Neural cell (in vitro differentiated cells): ENCODE measurements around the gene DIAPH2. TPM values are rescaled to one million over a fixed set of nuclear protein-coding genes. Genes with fewer than 3 reads are reported as not detected.

Experiments
- H2AFZ ChIP-seq: fragments of 200-600, 300-800 bp; sonication (generic), shearing (Covaris generic); 2 replicates; pipeline ENCODE4 v1.6.0; 2014; ENCODE audit warnings: low read depth, mild to moderate bottlenecking, antibody characterized with exemption, low read length, moderate library complexity
- H3F3A ChIP-seq: fragments of 200-600 bp; shearing (Covaris generic); 2 replicates; pipeline ENCODE4 v1.6.1; 2016; ENCODE audit warnings: mild to moderate bottlenecking, moderate library complexity, mixed read lengths, antibody characterized with exemption, low read length; ENCODE audit not compliant: insufficient read depth, poor library complexity, severe bottlenecking
- H3K27ac ChIP-seq: fragments of 200-600, 300-800 bp; sonication (generic), shearing (Covaris generic); 2 replicates; pipeline ENCODE4 v1.5.1; 2014; ENCODE audit warnings: mild to moderate bottlenecking, low read length, moderate library complexity
- H3K27me3 ChIP-seq: fragments of 300-800, 200-600 bp; sonication (generic), shearing (Covaris generic); 2 replicates; pipeline ENCODE4 v1.6.0; 2014; ENCODE audit warnings: mild to moderate bottlenecking, low read depth, low read length, moderate library complexity; ENCODE audit not compliant: insufficient read depth
- H3K36me3 ChIP-seq: fragments of 300-800, 200-600 bp; sonication (generic), shearing (Covaris generic); 2 replicates; pipeline ENCODE4 v1.5.1; 2014; ENCODE audit warnings: mild to moderate bottlenecking, antibody characterized with exemption, low read length, moderate library complexity; ENCODE audit not compliant: insufficient read depth
- H3K4me2 ChIP-seq: fragments of 300-800, 200-600 bp; sonication (generic), shearing (Covaris generic); 2 replicates; pipeline ENCODE4 v1.6.0; 2014; ENCODE audit warnings: mild to moderate bottlenecking, low read length
- H3K4me3 ChIP-seq: fragments of 300-800, 200-600 bp; sonication (generic), shearing (Covaris generic); 2 replicates; pipeline ENCODE4 v1.5.1; 2014; ENCODE audit warnings: mild to moderate bottlenecking, low read length, moderate library complexity
- H3K79me2 ChIP-seq: fragments of 200-600 bp; shearing (Covaris generic); replicated peaks from 2 replicates; pipeline ENCODE4 v1.6.0; 2014; ENCODE audit warnings: mild to moderate bottlenecking, low read length, moderate library complexity; ENCODE audit not compliant: insufficient read depth
- H3K9ac ChIP-seq: fragments of 300-800, 200-600 bp; sonication (generic), shearing (Covaris generic); 2 replicates; pipeline ENCODE4 v1.6.1; 2016; ENCODE audit warnings: mild to moderate bottlenecking, low read length, mixed read lengths
- H3K9me2 ChIP-seq: fragments of 200-600 bp; shearing (Covaris generic); 2 replicates; pipeline ENCODE4 v1.6.1; 2016; ENCODE audit warnings: mild to moderate bottlenecking, low read length, mixed read lengths; ENCODE audit not compliant: insufficient read depth
- H3K9me3 ChIP-seq: fragments of 200-600, 300-800 bp; sonication (generic), shearing (Covaris generic); 2 replicates; pipeline ENCODE4 v1.6.1; 2016; ENCODE audit warnings: mild to moderate bottlenecking, mixed run types, low read length, moderate library complexity, mixed read lengths
- H4K20me1 ChIP-seq: fragments of 200-600 bp; shearing (Covaris generic); 2 replicates; pipeline ENCODE4 v1.6.1; 2016; ENCODE audit warnings: mild to moderate bottlenecking, mixed run types; ENCODE audit not compliant: insufficient read depth
- EP300 ChIP-seq: fragments of 450-650 bp; conservative IDR thresholded peaks from 2 replicates; pipeline ENCODE4 v1.6.1; 2014; ENCODE audit warnings: antibody characterized with exemption, mild to moderate bottlenecking, moderate library complexity; ENCODE audit not compliant: poor library complexity, severe bottlenecking
- EZH2 ChIP-seq: fragments of 200-600, 300-800 bp; shearing (Covaris generic), sonication (generic); IDR thresholded peaks from 2 replicates; pipeline ENCODE4 v1.6.1; 2014; ENCODE audit warnings: antibody characterized with exemption, low read length, borderline replicate concordance, mild to moderate bottlenecking; ENCODE audit not compliant: insufficient read depth, poor library complexity, severe bottlenecking
- MXI1 ChIP-seq: fragments of 450-650 bp; conservative IDR thresholded peaks from 2 replicates; pipeline ENCODE4 v1.6.1; 2014; ENCODE audit warnings: antibody characterized with exemption, mild to moderate bottlenecking; ENCODE audit not compliant: poor library complexity, severe bottlenecking
- POLR2AphosphoS5 ChIP-seq: IDR thresholded peaks from 2 replicates; pipeline ENCODE4 v1.6.1; 2012
- RAD21 ChIP-seq: fragments of 450-650 bp; conservative IDR thresholded peaks from 2 replicates; pipeline ENCODE4 v1.6.1; 2014; ENCODE audit warnings: antibody characterized with exemption, mild to moderate bottlenecking, moderate library complexity
- SMC3 ChIP-seq: fragments of 450-650 bp; conservative IDR thresholded peaks from 2 replicates; pipeline ENCODE4 v1.6.1; 2014; ENCODE audit warnings: antibody characterized with exemption, mild to moderate bottlenecking, moderate library complexity; ENCODE audit not compliant: poor library complexity
- TAF1 ChIP-seq: IDR thresholded peaks from 2 replicates; pipeline ENCODE4 v1.6.1; 2012; ENCODE audit warnings: low read depth
- polyA plus RNA-seq: library from polyadenylated mRNA; depleted of rRNA; stranded (reverse); fragments of >200 nt; gene quantifications from 2 replicates; pipeline ENCODE4 v1.2.3, GENCODE V29; 2014
- TF ChIP-seq, protein P1 (sequence below): IDR thresholded peaks from 2 replicates; pipeline ENCODE4 v1.6.1; 2012; ENCODE audit warnings: borderline replicate concordance
- TF ChIP-seq, protein P2 (sequence below): fragments of 450-650 bp; IDR thresholded peaks from 2 replicates; pipeline ENCODE4 v1.5.1; 2014; ENCODE audit warnings: antibody characterized with exemption, mild to moderate bottlenecking, moderate library complexity; ENCODE audit not compliant: poor library complexity, severe bottlenecking

The DIAPH2 gene
- polyA plus RNA-seq, 1 donor from 2014 or later: 0.07 TPM

GRCh38 chrX:97366237-97366636 lies 681.6 kb downstream of the DIAPH2 start:
- Histone ChIP-seq H2AFZ (no peak overlapping the region), H3K9me2 (no peaks in the 10 kb centered on the region), H4K20me1 (no peaks in the 10 kb centered on the region), H3K27me3 (no peaks in the 10 kb centered on the region), H3K79me2 (no peaks in the 10 kb centered on the region), H3K4me3 (no peak overlapping the region), H3F3A (no peaks in the 10 kb centered on the region), H3K36me3 (no peaks in the 10 kb centered on the region), H3K27ac (no peak overlapping the region), H3K9me3 (no peaks in the 10 kb centered on the region), H3K9ac (no peak overlapping the region), H3K4me2 (no peak overlapping the region)
- TF ChIP-seq, protein P1, sequence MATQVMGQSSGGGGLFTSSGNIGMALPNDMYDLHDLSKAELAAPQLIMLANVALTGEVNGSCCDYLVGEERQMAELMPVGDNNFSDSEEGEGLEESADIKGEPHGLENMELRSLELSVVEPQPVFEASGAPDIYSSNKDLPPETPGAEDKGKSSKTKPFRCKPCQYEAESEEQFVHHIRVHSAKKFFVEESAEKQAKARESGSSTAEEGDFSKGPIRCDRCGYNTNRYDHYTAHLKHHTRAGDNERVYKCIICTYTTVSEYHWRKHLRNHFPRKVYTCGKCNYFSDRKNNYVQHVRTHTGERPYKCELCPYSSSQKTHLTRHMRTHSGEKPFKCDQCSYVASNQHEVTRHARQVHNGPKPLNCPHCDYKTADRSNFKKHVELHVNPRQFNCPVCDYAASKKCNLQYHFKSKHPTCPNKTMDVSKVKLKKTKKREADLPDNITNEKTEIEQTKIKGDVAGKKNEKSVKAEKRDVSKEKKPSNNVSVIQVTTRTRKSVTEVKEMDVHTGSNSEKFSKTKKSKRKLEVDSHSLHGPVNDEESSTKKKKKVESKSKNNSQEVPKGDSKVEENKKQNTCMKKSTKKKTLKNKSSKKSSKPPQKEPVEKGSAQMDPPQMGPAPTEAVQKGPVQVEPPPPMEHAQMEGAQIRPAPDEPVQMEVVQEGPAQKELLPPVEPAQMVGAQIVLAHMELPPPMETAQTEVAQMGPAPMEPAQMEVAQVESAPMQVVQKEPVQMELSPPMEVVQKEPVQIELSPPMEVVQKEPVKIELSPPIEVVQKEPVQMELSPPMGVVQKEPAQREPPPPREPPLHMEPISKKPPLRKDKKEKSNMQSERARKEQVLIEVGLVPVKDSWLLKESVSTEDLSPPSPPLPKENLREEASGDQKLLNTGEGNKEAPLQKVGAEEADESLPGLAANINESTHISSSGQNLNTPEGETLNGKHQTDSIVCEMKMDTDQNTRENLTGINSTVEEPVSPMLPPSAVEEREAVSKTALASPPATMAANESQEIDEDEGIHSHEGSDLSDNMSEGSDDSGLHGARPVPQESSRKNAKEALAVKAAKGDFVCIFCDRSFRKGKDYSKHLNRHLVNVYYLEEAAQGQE: no peak
- TF ChIP-seq TAF1 (no peak), SMC3 (no peak), MXI1 (no peak), POLR2AphosphoS5 (no peak), EZH2 (no peak), EP300 (no peak), RAD21 (no peak)
- TF ChIP-seq, protein P2, sequence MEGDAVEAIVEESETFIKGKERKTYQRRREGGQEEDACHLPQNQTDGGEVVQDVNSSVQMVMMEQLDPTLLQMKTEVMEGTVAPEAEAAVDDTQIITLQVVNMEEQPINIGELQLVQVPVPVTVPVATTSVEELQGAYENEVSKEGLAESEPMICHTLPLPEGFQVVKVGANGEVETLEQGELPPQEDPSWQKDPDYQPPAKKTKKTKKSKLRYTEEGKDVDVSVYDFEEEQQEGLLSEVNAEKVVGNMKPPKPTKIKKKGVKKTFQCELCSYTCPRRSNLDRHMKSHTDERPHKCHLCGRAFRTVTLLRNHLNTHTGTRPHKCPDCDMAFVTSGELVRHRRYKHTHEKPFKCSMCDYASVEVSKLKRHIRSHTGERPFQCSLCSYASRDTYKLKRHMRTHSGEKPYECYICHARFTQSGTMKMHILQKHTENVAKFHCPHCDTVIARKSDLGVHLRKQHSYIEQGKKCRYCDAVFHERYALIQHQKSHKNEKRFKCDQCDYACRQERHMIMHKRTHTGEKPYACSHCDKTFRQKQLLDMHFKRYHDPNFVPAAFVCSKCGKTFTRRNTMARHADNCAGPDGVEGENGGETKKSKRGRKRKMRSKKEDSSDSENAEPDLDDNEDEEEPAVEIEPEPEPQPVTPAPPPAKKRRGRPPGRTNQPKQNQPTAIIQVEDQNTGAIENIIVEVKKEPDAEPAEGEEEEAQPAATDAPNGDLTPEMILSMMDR: no peak

DNA sequence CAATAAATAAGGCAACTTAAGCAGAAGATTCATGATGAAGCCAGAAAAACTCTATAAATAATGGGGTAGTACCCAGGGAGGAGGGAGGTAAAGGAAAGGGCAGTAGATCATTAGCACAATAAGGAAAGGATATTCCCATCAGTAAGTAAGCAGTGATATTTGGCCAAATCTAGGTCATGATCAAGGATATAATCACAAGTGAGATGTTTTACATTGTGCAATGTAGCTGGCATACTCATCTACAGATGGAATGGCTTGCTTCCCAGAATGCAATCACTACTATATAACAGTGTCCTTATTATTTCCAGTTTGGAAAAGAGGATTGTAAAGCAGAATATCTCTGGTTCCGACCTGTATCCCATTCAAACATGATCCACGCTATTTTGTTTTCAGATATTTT lies 682.5 kb downstream of the DIAPH2 start:
- Histone ChIP-seq H3K36me3 (no peaks in the 10 kb centered on the region), H3K4me3 (no peak overlapping the region), H3K4me2 (no peak overlapping the region), H3K79me2 (no peaks in the 10 kb centered on the region), H3F3A (no peaks in the 10 kb centered on the region), H3K9me2 (no peaks in the 10 kb centered on the region), H4K20me1 (no peaks in the 10 kb centered on the region), H3K9ac (no peak overlapping the region), H3K27me3 (no peaks in the 10 kb centered on the region), H3K27ac (no peak overlapping the region), H2AFZ (no peak overlapping the region), H3K9me3 (no peaks in the 10 kb centered on the region)
- TF ChIP-seq TAF1: no peak
- TF ChIP-seq EP300: no peak
- no peak for TF ChIP-seq RAD21
- TF ChIP-seq EZH2: no peak
- TF ChIP-seq POLR2AphosphoS5: no peak
- TF ChIP-seq MXI1: no peak
- TF ChIP-seq, protein P1: no peak
- TF ChIP-seq, protein P2: no peak
- no peak for TF ChIP-seq SMC3
